K562 (cell line): ENCODE data around the gene DTD1. TPM values are rescaled to one million over a fixed set of nuclear protein-coding genes. Genes with fewer than 3 reads are reported as not detected.
A peak's percentile ranks its signal among the peaks of the same experiment; 100 is the strongest.

ENCODE experiments used
- CEBPG ChIP-seq, 3 experiments: fragments of 200-800 bp in 1 of 3; sonication (Bioruptor generic) in 1 of 3; sonication (generic) in 1 of 3; formaldehyde crosslinking in 1 of 3; IDR thresholded peaks in 2 of 3; conservative IDR thresholded peaks in 1 of 3; 2 replicates each; pipeline versions ENCODE4 v1.6.1 to v1.8.0; 2016 to 2022; ENCODE audit warnings: missing compliant biosample characterization in 2 of 3, missing genetic modification characterization in 2 of 3, mild to moderate bottlenecking in 1 of 3, missing genetic modification reagents in 1 of 3
- CXXC5 ChIP-seq: fragments of 250-450 bp; sonication (Bioruptor Pico); IDR thresholded peaks from 2 replicates; pipeline ENCODE4 v1.8.0; 2022; ENCODE audit warnings: inconsistent platforms, mild to moderate bottlenecking, moderate library complexity
- HDAC1 ChIP-seq, 2 experiments: fragments of 450-650 bp; IDR thresholded peaks; 2 replicates each; pipeline ENCODE4 v1.6.1; 2016 to 2017; ENCODE audit warnings: inconsistent platforms in 1 of 2, mild to moderate bottlenecking in 1 of 2, moderate library complexity in 1 of 2
- HDAC3 ChIP-seq: fragments of 450-650 bp; IDR thresholded peaks from 2 replicates; pipeline ENCODE4 v1.6.1; 2018; ENCODE audit warnings: borderline replicate concordance, mild to moderate bottlenecking, moderate library complexity; ENCODE audit not compliant: partially characterized antibody
- HNRNPK ChIP-seq: fragments of 200-400 bp; formaldehyde crosslinking; IDR thresholded peaks from one replicate; pipeline ENCODE4 v1.6.1; 2018; ENCODE audit warnings: mild to moderate bottlenecking, low read depth, low read length; ENCODE audit not compliant: poor library complexity, severe bottlenecking
- MYC ChIP-seq, 2 experiments: fragments of 250-450 bp in 1 of 2; sonication (Bioruptor Pico) in 1 of 2; IDR thresholded peaks; 2 replicates each; pipeline versions ENCODE4 v1.5.1 to v1.6.1; 2012 to 2021; ENCODE audit warnings: low read depth in 2 of 2, borderline replicate concordance in 1 of 2, improper control_type of control experiment in 1 of 2, low read length in 1 of 2, mild to moderate bottlenecking in 1 of 2, moderate library complexity in 1 of 2
- POLR2AphosphoS5 ChIP-seq: IDR thresholded peaks from 2 replicates; pipeline ENCODE4 v1.6.1; 2011; ENCODE audit warnings: mild to moderate bottlenecking, low read depth, low read length, moderate library complexity; ENCODE audit not compliant: control insufficient read depth, insufficient read depth
- SPI1 ChIP-seq: IDR thresholded peaks from 2 replicates; pipeline ENCODE4 v1.6.1; 2011; ENCODE audit warnings: low read depth, low read length, control low read depth, borderline replicate concordance
- SRSF9 ChIP-seq: fragments of 200-400 bp; formaldehyde crosslinking; IDR thresholded peaks from 2 replicates; pipeline ENCODE4 v1.6.1; 2017; ENCODE audit warnings: low read depth, low read length, borderline replicate concordance
- TEAD4 ChIP-seq, 2 experiments: sonication (generic) in 1 of 2; formaldehyde crosslinking in 1 of 2; IDR thresholded peaks; 2 replicates each; pipeline versions ENCODE4 v1.6.1 to v1.8.0; 2012 to 2022; ENCODE audit warnings: borderline replicate concordance in 1 of 2, inconsistent platforms in 1 of 2, low read length in 1 of 2, mild to moderate bottlenecking in 1 of 2, missing genetic modification reagents in 1 of 2
- ZNF121 ChIP-seq: sonication (generic); formaldehyde crosslinking; conservative IDR thresholded peaks from 2 replicates; pipeline ENCODE4 v1.8.0; 2022; ENCODE audit warnings: missing genetic modification reagents
- ZNF583 ChIP-seq: fragments of 250-450 bp; sonication (Bioruptor Pico); IDR thresholded peaks from 2 replicates; pipeline ENCODE4 v1.4.0; 2020
- polyA plus RNA-seq, 8 experiments: library from polyadenylated mRNA; depleted of rRNA in 4 of 8; stranded (reverse) in 5 of 8; unstranded in 3 of 8; fragments of >200 nt; fragmentation: Nextera tagmentation in 2 of 8; fragmentation: Illumina TruSeq in 1 of 8; extraction: Ambion mirVana in 2 of 8; extraction: Trizol in 1 of 8; gene quantifications; 2 replicates each; pipeline versions ENCODE4 v1.2.1 to v1.2.3, GENCODE V29; 2011 to 2014; ENCODE audit warnings: inconsistent platforms in 1 of 8, missing spikeins in 1 of 8
- total RNA-seq, 7 experiments: library from RNA; depleted of rRNA in 6 of 7; stranded (reverse); fragments of >200 nt in 6 of 7; fragmentation: Illumina TruSeq in 2 of 7; extraction: Trizol in 2 of 7; gene quantifications; 2 replicates each; pipeline versions ENCODE4 v1.2.1 to v1.2.3, GENCODE V29; 2011 to 2021; ENCODE audit warnings: low replicate concordance in 1 of 7
- TF ChIP-seq, protein P1 (sequence below), 3 experiments: fragments of 200-800 bp in 1 of 3; fragments of 250-450 bp in 1 of 3; fragments of 450-650 bp in 1 of 3; sonication (Bioruptor Pico) in 1 of 3; sonication (Bioruptor generic) in 1 of 3; formaldehyde crosslinking in 1 of 3; IDR thresholded peaks; 2 replicates each; pipeline versions ENCODE4 v1.6.1 to v1.8.0; 2016 to 2022; ENCODE audit warnings: mild to moderate bottlenecking in 2 of 3, missing genetic modification characterization in 2 of 3, missing compliant biosample characterization in 1 of 3, moderate library complexity in 1 of 3
- TF ChIP-seq, protein P2 (sequence below), 2 experiments: fragments of 150-350 bp in 1 of 2; IDR thresholded peaks; 2 replicates each; pipeline ENCODE4 v1.6.1; 2012 to 2016; ENCODE audit warnings: low read depth in 2 of 2, low read length in 2 of 2, mild to moderate bottlenecking in 1 of 2, moderate library complexity in 1 of 2
- TF ChIP-seq, protein P3 (sequence below): fragments of 250-450 bp; sonication (Bioruptor Pico); IDR thresholded peaks from 2 replicates; pipeline ENCODE4 v1.8.0; 2022; ENCODE audit warnings: moderate library complexity, mild to moderate bottlenecking, inconsistent platforms
- TF ChIP-seq, protein P4 (sequence below): sonication (generic); formaldehyde crosslinking; IDR thresholded peaks from 2 replicates; pipeline ENCODE4 v1.5.0; 2020; ENCODE audit warnings: missing genetic modification reagents

DTD1 gene
- total and polyA plus RNA-seq, 9 of the 15 experiments (the other 6 are each of a cell fraction or from before 2014, with no cell fraction given): 5.7 to 28.6 (median 26.8) TPM

GRCh38 chr20:18624948-18625347 is 37.1 kb downstream of the DTD1 start (continued):
- TF ChIP-seq POLR2AphosphoS5: peak; percentile 40; the same call in 1 of the 2 replicates
- TF ChIP-seq, protein P1, sequence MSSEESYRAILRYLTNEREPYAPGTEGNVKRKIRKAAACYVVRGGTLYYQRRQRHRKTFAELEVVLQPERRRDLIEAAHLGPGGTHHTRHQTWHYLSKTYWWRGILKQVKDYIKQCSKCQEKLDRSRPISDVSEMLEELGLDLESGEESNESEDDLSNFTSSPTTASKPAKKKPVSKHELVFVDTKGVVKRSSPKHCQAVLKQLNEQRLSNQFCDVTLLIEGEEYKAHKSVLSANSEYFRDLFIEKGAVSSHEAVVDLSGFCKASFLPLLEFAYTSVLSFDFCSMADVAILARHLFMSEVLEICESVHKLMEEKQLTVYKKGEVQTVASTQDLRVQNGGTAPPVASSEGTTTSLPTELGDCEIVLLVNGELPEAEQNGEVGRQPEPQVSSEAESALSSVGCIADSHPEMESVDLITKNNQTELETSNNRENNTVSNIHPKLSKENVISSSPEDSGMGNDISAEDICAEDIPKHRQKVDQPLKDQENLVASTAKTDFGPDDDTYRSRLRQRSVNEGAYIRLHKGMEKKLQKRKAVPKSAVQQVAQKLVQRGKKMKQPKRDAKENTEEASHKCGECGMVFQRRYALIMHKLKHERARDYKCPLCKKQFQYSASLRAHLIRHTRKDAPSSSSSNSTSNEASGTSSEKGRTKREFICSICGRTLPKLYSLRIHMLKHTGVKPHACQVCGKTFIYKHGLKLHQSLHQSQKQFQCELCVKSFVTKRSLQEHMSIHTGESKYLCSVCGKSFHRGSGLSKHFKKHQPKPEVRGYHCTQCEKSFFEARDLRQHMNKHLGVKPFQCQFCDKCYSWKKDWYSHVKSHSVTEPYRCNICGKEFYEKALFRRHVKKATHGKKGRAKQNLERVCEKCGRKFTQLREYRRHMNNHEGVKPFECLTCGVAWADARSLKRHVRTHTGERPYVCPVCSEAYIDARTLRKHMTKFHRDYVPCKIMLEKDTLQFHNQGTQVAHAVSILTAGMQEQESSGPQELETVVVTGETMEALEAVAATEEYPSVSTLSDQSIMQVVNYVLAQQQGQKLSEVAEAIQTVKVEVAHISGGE (CRISPR knock-in tag; IDR thresholded peaks at IDR 0.05): 0 out of 6 replicates have a peak, but pooled peaks of 1 of the 3 experiments have one; percentile 29
- no peak for TF ChIP-seq CEBPG (CRISPR knock-in tag; IDR thresholded peaks at IDR 0.05)
- TF ChIP-seq CEBPG (tag; conservative IDR thresholded peaks at IDR 0.05 in 1 of 2, IDR thresholded peaks at IDR 0.05 in 1 of 2): no peak
- peak; percentile 81 for TF ChIP-seq TEAD4 (IDR thresholded peaks at IDR 0.05; ENCODE audit: low read length)
- TF ChIP-seq TEAD4 (CRISPR knock-in tag; IDR thresholded peaks at IDR 0.05; ENCODE audit: borderline replicate concordance): no peak
- TF ChIP-seq HDAC1 (IDR thresholded peaks at IDR 0.05): peak in 1 of 2 experiments; percentile 90; a peak in 2 of 4 replicates
- no peak for TF ChIP-seq ZNF121 (CRISPR knock-in tag)
- no peak for TF ChIP-seq SRSF9
- TF ChIP-seq, protein P2, sequence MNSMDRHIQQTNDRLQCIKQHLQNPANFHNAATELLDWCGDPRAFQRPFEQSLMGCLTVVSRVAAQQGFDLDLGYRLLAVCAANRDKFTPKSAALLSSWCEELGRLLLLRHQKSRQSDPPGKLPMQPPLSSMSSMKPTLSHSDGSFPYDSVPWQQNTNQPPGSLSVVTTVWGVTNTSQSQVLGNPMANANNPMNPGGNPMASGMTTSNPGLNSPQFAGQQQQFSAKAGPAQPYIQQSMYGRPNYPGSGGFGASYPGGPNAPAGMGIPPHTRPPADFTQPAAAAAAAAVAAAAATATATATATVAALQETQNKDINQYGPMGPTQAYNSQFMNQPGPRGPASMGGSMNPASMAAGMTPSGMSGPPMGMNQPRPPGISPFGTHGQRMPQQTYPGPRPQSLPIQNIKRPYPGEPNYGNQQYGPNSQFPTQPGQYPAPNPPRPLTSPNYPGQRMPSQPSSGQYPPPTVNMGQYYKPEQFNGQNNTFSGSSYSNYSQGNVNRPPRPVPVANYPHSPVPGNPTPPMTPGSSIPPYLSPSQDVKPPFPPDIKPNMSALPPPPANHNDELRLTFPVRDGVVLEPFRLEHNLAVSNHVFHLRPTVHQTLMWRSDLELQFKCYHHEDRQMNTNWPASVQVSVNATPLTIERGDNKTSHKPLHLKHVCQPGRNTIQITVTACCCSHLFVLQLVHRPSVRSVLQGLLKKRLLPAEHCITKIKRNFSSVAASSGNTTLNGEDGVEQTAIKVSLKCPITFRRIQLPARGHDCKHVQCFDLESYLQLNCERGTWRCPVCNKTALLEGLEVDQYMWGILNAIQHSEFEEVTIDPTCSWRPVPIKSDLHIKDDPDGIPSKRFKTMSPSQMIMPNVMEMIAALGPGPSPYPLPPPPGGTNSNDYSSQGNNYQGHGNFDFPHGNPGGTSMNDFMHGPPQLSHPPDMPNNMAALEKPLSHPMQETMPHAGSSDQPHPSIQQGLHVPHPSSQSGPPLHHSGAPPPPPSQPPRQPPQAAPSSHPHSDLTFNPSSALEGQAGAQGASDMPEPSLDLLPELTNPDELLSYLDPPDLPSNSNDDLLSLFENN (IDR thresholded peaks at IDR 0.05; ENCODE audit: low read depth in 2 of 2, low read length in 2 of 2): no peak
- TF ChIP-seq, protein P3, sequence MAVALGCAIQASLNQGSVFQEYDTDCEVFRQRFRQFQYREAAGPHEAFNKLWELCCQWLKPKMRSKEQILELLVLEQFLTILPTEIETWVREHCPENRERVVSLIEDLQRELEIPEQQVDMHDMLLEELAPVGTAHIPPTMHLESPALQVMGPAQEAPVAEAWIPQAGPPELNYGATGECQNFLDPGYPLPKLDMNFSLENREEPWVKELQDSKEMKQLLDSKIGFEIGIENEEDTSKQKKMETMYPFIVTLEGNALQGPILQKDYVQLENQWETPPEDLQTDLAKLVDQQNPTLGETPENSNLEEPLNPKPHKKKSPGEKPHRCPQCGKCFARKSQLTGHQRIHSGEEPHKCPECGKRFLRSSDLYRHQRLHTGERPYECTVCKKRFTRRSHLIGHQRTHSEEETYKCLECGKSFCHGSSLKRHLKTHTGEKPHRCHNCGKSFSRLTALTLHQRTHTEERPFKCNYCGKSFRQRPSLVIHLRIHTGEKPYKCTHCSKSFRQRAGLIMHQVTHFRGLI (CRISPR knock-in tag): no peak
- no peak for TF ChIP-seq MYC (IDR thresholded peaks at IDR 0.05; ENCODE audit: low read depth, low read length)
- no peak for TF ChIP-seq MYC (CRISPR knock-in tag; IDR thresholded peaks at IDR 0.05; ENCODE audit: borderline replicate concordance, low read depth)
- no peak for TF ChIP-seq HDAC3
- TF ChIP-seq ZNF583 (CRISPR knock-in tag): no peak
- peak; percentile 87 for TF ChIP-seq CXXC5
- TF ChIP-seq HNRNPK: no peak
- peak; percentile 62; the same call in 1 of the 2 replicates for TF ChIP-seq SPI1
- TF ChIP-seq, protein P4, sequence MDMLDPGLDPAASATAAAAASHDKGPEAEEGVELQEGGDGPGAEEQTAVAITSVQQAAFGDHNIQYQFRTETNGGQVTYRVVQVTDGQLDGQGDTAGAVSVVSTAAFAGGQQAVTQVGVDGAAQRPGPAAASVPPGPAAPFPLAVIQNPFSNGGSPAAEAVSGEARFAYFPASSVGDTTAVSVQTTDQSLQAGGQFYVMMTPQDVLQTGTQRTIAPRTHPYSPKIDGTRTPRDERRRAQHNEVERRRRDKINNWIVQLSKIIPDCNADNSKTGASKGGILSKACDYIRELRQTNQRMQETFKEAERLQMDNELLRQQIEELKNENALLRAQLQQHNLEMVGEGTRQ (CRISPR knock-in tag): no peak
